ENCODE measurements around the gene PIGU.
A peak's percentile ranks its signal among the peaks of the same experiment; 100 is the strongest.

- TF ChIP-seq CTCF (IDR thresholded peaks at IDR 0.05) (peak in 1 of 7 experiments; percentile 31), EP300 (IDR thresholded peaks at IDR 0.05) (no peak), POLR2A (IDR thresholded peaks at IDR 0.05) (no peak), POLR2AphosphoS5 (IDR thresholded peaks at IDR 0.05) (no peak)
Measured at GRCh38 chr20:34709831-34710567, 33.1 kb upstream of the PIGU start.

All from stomach (tissue), 4 donors.